GM19438 (cell line): ENCODE data around the gene TMEM45A.
A peak's percentile ranks its signal among the peaks of the same experiment; 100 is the strongest.

Source experiments
- ATAC-seq: cut with Tn5 transposase; IDR thresholded peaks from one replicate; pipeline ENCODE4 v1.9.1; 2021; ENCODE audit warnings: low read depth; ENCODE audit not compliant: unreplicated experiment

TMEM45A gene

DNA sequence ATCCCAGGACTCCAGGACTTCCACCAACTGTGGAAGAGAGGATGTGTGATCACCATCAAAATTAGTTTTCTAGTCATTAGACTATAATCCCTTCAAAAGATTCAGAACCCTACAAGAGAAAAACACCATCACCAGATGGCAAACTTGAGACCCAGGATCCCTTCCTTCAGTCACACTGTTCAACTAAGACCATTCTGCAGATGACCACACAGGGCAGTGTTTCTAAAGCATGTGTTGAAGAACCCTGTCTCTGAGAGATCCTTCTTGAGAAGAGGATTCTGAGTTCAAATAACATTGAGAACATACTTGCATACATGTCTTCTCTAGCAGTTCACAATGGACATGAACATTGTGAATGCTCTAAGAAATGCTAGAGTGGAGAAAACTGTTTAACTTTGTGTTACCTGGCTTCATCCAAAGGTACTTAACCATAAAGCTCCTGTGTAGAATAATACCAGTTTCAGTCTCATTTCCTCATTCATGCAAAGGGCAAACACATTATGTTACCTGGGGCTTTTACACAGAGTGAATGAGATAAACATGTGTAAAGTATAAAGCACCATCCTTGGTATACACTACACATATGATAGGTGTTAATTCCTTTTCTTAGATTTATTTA is 114.6 kb downstream of the TMEM45A start:
- peak; percentile 69 for ATAC-seq

DNA sequence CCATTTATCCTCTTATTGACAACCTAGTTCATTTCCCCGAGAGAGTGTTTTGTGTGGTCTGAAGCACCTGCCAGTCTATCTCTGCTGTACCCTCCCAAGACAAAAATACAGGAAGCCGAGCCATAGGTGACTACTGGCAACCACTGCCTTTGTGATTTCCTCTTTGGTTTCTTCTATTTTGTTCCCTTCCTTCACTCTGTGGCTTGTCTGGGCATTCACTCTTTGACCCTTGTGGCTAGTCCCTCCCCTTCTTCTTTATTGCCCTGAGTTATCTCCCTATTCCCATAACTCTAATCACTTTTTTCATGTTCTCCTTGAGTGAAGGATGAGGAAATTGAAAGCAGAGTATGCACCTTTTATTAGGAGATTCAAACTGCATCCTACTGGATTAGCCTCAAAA is 116.9 kb downstream of the TMEM45A start, which contains the start of gene ADGRG7:
ADGRG7 (plus strand) TSS at position 297 of the 400 bp plus-strand sequence. CDS start 256 bp downstream, outside the sequence.
- no peak for ATAC-seq

DNA sequence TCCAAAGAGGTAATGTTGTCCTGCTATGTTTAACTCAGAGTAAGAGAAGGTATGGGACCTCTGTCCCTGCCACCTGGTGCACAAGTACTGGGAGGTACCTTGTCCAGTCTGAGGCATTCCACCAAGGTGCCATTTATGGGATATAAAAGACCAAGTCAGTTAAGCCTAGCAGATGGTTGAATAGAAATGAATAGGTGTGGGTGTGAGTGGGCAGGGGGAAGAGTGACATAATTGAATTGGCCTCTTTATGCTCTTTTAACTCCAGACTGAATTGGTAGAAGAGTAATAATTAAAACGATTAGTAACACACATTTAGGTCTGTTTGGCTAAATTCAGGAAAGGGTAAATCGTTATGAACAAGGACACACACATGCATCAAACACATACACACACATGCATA is 117.5 kb downstream of the TMEM45A start:
- ATAC-seq = no peak

DNA sequence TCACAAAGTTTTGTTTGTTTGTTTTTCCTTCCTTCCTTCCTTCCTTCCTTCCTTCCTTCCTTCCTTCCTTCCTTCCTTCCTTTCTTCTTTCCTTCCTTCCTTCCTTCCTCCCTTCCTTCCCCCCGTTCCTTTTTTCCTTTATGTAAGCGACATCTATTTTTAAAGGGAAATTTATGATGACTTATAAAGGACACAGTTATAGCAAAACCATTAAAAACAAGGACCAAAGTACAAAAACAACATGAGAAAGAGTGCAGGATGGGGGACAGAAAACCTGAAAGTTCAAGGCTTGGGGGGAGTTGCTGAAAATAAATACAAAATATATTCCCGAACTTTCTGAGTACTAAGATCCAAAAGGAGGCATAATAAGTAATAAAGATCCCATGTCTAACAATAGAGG is 118.8 kb downstream of the TMEM45A start:
- no peak for ATAC-seq

DNA sequence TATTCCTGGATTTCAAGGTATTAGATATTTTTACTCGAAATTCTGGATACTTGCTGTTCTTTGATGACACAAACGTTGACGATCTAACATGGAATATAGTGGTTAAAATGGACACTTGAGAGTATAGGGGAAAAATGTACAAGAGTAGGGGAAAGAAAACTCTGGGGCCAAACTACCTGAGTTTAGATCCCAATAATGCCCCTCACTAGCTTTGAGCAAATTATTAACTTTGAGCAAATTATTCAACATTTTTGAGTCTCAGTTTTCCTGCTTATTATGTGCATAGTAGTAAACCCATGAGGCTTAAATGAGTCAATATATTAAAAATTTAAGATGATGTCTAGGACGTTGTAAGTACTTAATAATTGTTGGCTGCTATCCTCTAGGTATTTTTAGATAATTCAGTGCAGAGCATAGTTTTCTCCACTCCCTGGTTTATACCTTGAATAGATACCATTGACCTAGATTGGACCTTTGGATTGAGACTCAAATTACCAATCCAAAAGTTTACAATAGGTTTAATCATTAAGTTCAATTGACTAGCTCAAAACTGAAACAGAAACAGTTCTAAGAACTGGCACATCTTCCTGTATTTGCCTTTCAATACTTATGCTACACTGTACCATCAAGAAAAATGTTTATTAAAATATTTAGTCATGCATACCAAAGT is 121.4 kb downstream of the TMEM45A start:
- ATAC-seq = peak; percentile 81

DNA sequence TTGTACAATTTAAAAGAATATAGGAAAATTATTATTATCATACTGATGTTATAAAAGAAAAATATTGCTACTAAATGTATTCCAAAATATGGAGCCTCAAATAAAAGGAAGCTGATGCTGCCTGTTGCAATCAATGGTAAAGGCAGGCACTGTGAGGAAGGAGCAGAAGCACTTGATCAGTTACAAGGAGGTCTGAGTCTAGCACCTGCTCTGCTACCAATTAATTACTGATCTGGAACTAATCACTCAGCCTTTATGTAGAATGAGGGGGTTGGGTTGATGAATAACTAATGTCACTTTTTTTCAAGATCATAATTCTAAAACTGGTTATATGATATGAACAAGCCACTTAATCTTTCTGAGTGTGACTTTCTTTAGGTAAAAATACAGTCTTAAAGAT is 122.5 kb downstream of the TMEM45A start:
- no peak for ATAC-seq

DNA sequence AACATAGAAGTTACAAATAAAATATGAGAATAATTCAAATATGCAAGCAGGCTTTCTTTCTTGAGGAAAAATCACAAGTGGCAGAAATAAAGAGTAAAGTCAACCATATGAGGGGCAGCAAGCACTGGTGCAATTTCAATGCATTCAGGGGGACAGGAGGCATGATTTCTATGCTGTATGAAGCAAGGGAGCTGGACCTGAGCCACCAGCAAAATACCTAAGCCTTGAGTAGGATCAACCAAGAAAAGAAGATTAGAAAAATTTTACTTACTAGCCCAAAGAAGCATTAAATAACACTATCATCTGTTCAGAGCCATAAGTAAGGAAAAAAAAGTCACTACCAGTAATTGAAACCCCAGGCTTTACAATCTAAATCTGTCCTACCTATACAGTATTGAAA is 123.3 kb downstream of the TMEM45A start:
- no peak for ATAC-seq

DNA sequence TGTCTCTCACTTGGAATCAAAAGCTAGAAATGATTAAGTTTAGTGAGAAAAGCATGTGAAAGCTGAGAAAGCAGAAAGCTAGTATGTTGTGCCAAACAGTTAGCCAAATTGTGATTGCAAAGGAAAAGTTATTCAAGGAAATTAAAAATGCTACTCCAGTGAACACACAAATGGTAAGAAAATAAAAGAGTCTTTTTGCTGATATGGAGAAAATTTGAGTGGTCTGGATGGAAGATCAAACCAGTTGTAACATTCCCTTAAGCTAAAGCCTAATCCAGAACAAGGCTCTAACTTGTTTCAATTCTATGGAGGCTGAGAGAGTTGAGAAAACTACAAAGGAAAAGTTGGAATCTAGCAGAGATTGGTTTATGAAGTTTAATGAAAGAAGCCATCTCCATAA is 128.8 kb downstream of the TMEM45A start:
- no peak for ATAC-seq
